Transverse colon (tissue), 4 donors: ENCODE results near the gene NEK6. TPM values are rescaled to one million over a fixed set of nuclear protein-coding genes. Genes with fewer than 3 reads are reported as not detected.

Experiments used
- DNase-seq: peaks from one replicate; pipeline ENCODE4 v3.0.0-alpha.2; 2019
- H3K27ac ChIP-seq, 4 donors: fragments of 200-600 bp; sonication (generic); 2 replicates each; pipeline ENCODE4 v1.5.1; 2016 to 2018; ENCODE audit warnings: inconsistent platforms in 4 of 4
- H3K27me3 ChIP-seq: fragments of 200-600 bp; sonication (generic); 2 replicates; pipeline ENCODE4 v1.5.1; 2017; ENCODE audit warnings: inconsistent platforms
- H3K36me3 ChIP-seq, 4 donors: fragments of 200-600 bp; sonication (generic); 2 replicates each; pipeline ENCODE4 v1.5.1; 2017 to 2019; ENCODE audit warnings: inconsistent platforms in 4 of 4
- H3K4me1 ChIP-seq, 4 donors: fragments of 200-600 bp; sonication (generic); 2 replicates each; pipeline ENCODE4 v1.5.1; 2017 to 2020; ENCODE audit warnings: inconsistent platforms in 4 of 4
- H3K4me3 ChIP-seq, 4 donors: fragments of 200-600 bp; sonication (generic); 1 replicate in 1 of 4; 2 replicates in 3 of 4; pipeline versions ENCODE4 v1.5.1 to v1.6.1; 2017 to 2019; ENCODE audit warnings: inconsistent platforms in 4 of 4
- H3K9me3 ChIP-seq, 2 donors: fragments of 200-600 bp; sonication (generic); 2 replicates each; pipeline ENCODE4 v1.5.1; 2017 to 2019; ENCODE audit warnings: inconsistent platforms in 2 of 2
- EP300 ChIP-seq: sonication (generic); formaldehyde crosslinking; IDR thresholded peaks from one replicate; pipeline ENCODE4 v1.6.1; 2017; ENCODE audit warnings: antibody characterized with exemption, low read depth
- POLR2A ChIP-seq: fragments of 450-650 bp; IDR thresholded peaks from one replicate; pipeline ENCODE4 v1.6.1; 2016; ENCODE audit warnings: antibody characterized with exemption, mild to moderate bottlenecking, moderate library complexity
- POLR2AphosphoS5 ChIP-seq, 3 donors: sonication (generic); formaldehyde crosslinking; IDR thresholded peaks; one replicate each; pipeline ENCODE4 v1.6.1; 2016; ENCODE audit warnings: antibody characterized with exemption in 3 of 3
- WGBS, 2 donors: methylation state at CpG; one replicate each; pipeline ENCODE4 v1.1.5; 2018; ENCODE audit warnings: low coverage in 1 of 2; 5-methylcytosine and 5-hydroxymethylcytosine counted together
- in situ Hi-C, 4 donors: fragments of 200-750 bp; cut with MboI; loops; one replicate each; pipeline versions ENCODE4 v1.15.0 to v1.15.1; 2017; ENCODE audit warnings: low sequenced_read_pairs in 3 of 4, low pct_ligation_motif_present in 1 of 4, low pct_unique_long_range_greater_than_20kb in 1 of 4
- intact Hi-C: fragments of 100-400 bp; cut with DNase I; formaldehyde crosslinking; loops from one replicate; pipeline ENCODE4 v1.15.1; 2023; ENCODE audit warnings: low total_unique reads
- total RNA-seq, 4 donors: library from RNA; depleted of rRNA; stranded (reverse); fragments of >200 nt; gene quantifications; one replicate each; pipeline ENCODE4 v1.1.0, GENCODE V29; 2016
- TF ChIP-seq, protein P1 (sequence below), 5 experiments: fragments of 200-600 bp in 3 of 5; fragments of 450-650 bp in 2 of 5; sonication (generic) in 3 of 5; IDR thresholded peaks; 1 replicate in 2 of 5; 2 replicates in 3 of 5; pipeline ENCODE4 v1.5.1; 2016 to 2017; ENCODE audit warnings: antibody characterized with exemption in 5 of 5, inconsistent platforms in 3 of 5, mild to moderate bottlenecking in 2 of 5, moderate library complexity in 1 of 5

NEK6 gene
- total RNA-seq, 4 donors from 2014 or later = 12.3 to 31.1 (median 21.6) TPM

DNA sequence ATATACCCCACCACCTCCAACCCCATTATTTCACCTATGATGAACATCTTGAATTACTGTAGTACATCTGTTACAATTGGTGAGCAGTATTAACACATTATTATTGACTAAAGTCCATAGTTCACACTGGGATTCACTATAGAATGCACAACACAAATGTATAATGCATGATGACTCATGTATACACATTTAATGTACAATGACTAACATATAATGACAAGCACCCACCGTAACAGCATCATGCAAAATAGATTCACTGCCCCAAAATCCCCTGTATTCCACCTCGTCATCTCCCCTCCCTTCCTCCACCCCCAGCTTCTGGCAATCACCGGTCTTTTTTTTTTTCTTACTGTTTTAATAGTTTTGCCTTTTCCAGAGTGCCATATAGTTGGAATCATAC lies 47.1 kb upstream of the NEK6 start:
- no peaks in the 10 kb centered on the region for H3K27me3 ChIP-seq
- intact Hi-C loops (no loop called here), in situ Hi-C loops (no loop called here)
- H3K27ac ChIP-seq = no peak overlapping the region
- no peaks in the 10 kb centered on the region for H3K36me3 ChIP-seq
- 66 to 71% methylated on average over 1 to 3 of the region's 3 CpGs for WGBS, 2 donors
- TF ChIP-seq POLR2AphosphoS5 (IDR thresholded peaks at IDR 0.05) = no peak
- TF ChIP-seq EP300 = no peak
- TF ChIP-seq, protein P1, sequence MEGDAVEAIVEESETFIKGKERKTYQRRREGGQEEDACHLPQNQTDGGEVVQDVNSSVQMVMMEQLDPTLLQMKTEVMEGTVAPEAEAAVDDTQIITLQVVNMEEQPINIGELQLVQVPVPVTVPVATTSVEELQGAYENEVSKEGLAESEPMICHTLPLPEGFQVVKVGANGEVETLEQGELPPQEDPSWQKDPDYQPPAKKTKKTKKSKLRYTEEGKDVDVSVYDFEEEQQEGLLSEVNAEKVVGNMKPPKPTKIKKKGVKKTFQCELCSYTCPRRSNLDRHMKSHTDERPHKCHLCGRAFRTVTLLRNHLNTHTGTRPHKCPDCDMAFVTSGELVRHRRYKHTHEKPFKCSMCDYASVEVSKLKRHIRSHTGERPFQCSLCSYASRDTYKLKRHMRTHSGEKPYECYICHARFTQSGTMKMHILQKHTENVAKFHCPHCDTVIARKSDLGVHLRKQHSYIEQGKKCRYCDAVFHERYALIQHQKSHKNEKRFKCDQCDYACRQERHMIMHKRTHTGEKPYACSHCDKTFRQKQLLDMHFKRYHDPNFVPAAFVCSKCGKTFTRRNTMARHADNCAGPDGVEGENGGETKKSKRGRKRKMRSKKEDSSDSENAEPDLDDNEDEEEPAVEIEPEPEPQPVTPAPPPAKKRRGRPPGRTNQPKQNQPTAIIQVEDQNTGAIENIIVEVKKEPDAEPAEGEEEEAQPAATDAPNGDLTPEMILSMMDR (IDR thresholded peaks at IDR 0.05) = no peak
- TF ChIP-seq POLR2A = no peak
- no peak overlapping the region for H3K4me3 ChIP-seq
- H3K9me3 ChIP-seq = no peaks in the 10 kb centered on the region
- no peaks in the 10 kb centered on the region for H3K4me1 ChIP-seq
- no peak for DNase-seq

DNA sequence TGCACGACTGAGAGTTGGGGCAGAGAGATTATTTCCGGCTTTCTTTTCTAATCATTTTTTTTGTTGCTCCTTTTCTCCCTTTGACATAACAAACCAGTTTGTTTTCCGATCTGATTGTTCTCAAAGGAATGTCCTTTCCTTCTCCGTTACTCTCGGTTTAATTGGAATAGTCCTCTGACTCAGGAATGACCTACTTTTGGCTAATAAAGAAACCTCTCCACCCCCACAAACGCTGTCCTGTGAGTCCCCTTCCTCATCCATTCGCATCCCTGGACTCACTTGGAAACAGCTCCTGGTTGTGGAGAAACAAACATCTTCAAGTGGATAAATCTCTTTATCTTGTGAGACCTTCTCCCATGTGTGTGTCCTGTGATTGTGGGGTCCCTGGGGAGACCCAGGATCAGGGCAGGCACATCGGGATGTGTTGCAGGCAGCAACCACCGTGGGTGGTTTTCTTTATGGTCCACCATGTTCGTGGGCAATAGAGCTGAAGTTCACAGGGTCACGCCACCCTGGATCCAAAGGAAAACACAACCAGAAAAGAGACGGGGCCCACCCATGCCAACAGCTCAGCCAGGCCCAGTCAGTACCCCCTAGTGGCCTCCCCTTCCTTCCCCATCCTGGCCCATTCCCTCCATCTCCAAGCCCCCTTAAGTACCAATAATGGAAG lies 45.2 kb upstream of the NEK6 start:
- in situ Hi-C loops (no loop called here), intact Hi-C loops (no loop called here)
- TF ChIP-seq, protein P1 (IDR thresholded peaks at IDR 0.05) = no peak
- TF ChIP-seq EP300 (no peak), POLR2A (no peak), POLR2AphosphoS5 (IDR thresholded peaks at IDR 0.05) (no peak)
- H3K27ac ChIP-seq = no peak overlapping the region
- H3K36me3 ChIP-seq = no peaks in the 10 kb centered on the region
- WGBS, 2 donors = 83 to 98% methylated on average over 5 to 12 of the region's 12 CpGs
- H3K4me3 ChIP-seq = no peak overlapping the region
- H3K4me1 ChIP-seq = peaks cover 0 to 7% (median 2%) of the 10 kb centered on the region in 4 donors
- no peak for DNase-seq
- H3K9me3 ChIP-seq = no peaks in the 10 kb centered on the region
- H3K27me3 ChIP-seq = no peaks in the 10 kb centered on the region

DNA sequence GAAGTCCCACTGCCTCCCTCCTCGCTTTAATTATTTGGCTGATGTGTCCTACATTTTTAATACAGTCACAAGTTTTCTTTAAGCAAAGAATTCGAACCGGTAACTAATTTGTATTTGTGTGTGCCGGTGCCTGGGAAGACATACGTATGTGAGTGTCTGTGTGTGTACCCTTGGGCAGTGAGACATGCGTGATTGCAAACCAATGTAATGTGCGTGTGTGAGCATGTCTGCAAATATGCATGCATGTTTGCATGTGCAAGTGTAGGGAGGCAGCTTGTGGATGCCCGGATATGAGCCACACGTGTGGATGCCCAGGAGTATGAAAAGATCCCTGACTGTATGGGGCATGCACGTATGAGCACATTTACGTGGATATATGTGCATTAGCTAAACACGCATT lies 44.4 kb upstream of the NEK6 start:
- Histone ChIP-seq H3K4me1 (peaks cover 0 to 15% (median 2%) of the 10 kb centered on the region in 4 donors), H3K27me3 (no peaks in the 10 kb centered on the region), H3K4me3 (no peak overlapping the region), H3K27ac (no peak overlapping the region), H3K9me3 (no peaks in the 10 kb centered on the region), H3K36me3 (no peaks in the 10 kb centered on the region)
- no peak for DNase-seq
- 88% methylated on average over 6 to 12 of the region's 12 CpGs for WGBS, 2 donors
- intact Hi-C loops (no loop called here), in situ Hi-C loops (no loop called here)
- no peak for TF ChIP-seq POLR2A
- TF ChIP-seq POLR2AphosphoS5 (IDR thresholded peaks at IDR 0.05) = no peak
- TF ChIP-seq, protein P1 (IDR thresholded peaks at IDR 0.05) = no peak
- no peak for TF ChIP-seq EP300

DNA sequence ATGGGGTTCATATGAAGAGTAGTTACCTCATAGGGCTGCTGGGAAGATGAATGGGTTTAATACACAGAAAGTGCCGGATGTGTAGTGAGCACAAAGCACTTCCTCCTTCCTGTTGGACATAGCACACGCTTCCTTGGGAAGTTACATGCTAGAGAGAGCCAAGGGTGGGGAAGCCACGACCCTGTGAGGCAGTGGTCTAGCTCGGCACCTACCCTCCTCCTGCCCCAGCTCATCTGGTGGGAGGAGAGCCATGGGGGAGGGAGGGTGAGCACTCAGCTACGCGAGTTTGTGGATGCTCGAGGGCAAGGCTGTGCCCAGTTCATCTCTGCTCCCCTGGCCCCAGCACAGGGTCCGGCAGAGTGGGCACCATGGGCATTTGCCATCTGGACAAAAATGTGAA lies 43.6 kb upstream of the NEK6 start:
- Histone ChIP-seq H3K4me3 (no peak overlapping the region), H3K27me3 (no peaks in the 10 kb centered on the region), H3K4me1 (peaks cover 3 to 22% (median 5%) of the 10 kb centered on the region in 4 donors), H3K9me3 (no peaks in the 10 kb centered on the region), H3K36me3 (no peaks in the 10 kb centered on the region), H3K27ac (no peak overlapping the region)
- intact Hi-C loops = no loop called here
- 50 to 72% methylated on average over 1 to 8 of the region's 8 CpGs for WGBS, 2 donors
- DNase-seq = no peak
- in situ Hi-C loops = no loop called here
- TF ChIP-seq, protein P1 (IDR thresholded peaks at IDR 0.05) = no peak
- TF ChIP-seq EP300 = no peak
